Astrocyte (in vitro differentiated cells and primary cell): ENCODE results near the gene HMX1.

ENCODE experiments used
- CTCF ChIP-seq: IDR thresholded peaks from 2 replicates; pipeline ENCODE4 v1.5.1; 2011; ENCODE audit warnings: low read depth, mild to moderate bottlenecking, inconsistent platforms, low read length, moderate library complexity; ENCODE audit not compliant: insufficient read depth
- EZH2 ChIP-seq: IDR thresholded peaks from 2 replicates; pipeline ENCODE4 v1.6.1; 2012; ENCODE audit warnings: mild to moderate bottlenecking, low read length, inconsistent platforms; ENCODE audit not compliant: insufficient read depth

GRCh38 chr4:8896506-8896905, 24.9 kb upstream of the HMX1 start:
- no peak for TF ChIP-seq EZH2
- TF ChIP-seq CTCF = no peak
